ENCODE measurements around the gene CDC34. TPM values are rescaled to one million over a fixed set of nuclear protein-coding genes. Genes with fewer than 3 reads are reported as not detected.

Gene CDC34
- polyA plus RNA-seq, 1 experiment, result 34.0 TPM

- POLR2A ChIA-PET, result interaction anchor here (0.6 kb wide), 1 partner anchor 150 kb away, joined by 3 read pairs; no protein-coding TSS in a partner anchor
- Histone ChIP-seq H3K27ac (ENCODE audit: low read depth, low read length) (no peak overlapping the region), H3K4me3 (ENCODE audit: low read depth, low read length) (no peak overlapping the region), H3K9me3 (ENCODE audit: control insufficient read depth, insufficient read depth, low read length) (no peaks in the 10 kb centered on the region; the same call in 1 of the 2 replicates), H3K27me3 (ENCODE audit: control insufficient read depth, insufficient read depth, low read length) (no peaks in the 10 kb centered on the region)
- no peak for DNase-seq (ENCODE audit: low read depth, low spot score)
- no peak for TF ChIP-seq CTCF (IDR thresholded peaks at IDR 0.05; ENCODE audit: low read depth, low read length)
- CTCF ChIA-PET, result no interaction called here
Measured at GRCh38 chr19:548886-549830, 17.6 kb downstream of the CDC34 start.

GRCh38 chr19:554817-555216, 23.3 kb downstream of the CDC34 start:
- Histone ChIP-seq H3K9me3 (ENCODE audit: control insufficient read depth, insufficient read depth, low read length) (no peaks in the 10 kb centered on the region; the same call in 1 of the 2 replicates), H3K27me3 (ENCODE audit: control insufficient read depth, insufficient read depth, low read length) (no peaks in the 10 kb centered on the region), H3K27ac (ENCODE audit: low read depth, low read length) (no peak overlapping the region), H3K4me3 (ENCODE audit: low read depth, low read length) (no peak overlapping the region)
- no peak for DNase-seq (ENCODE audit: low read depth, low spot score)
- POLR2A ChIA-PET, result no interaction called here
- TF ChIP-seq CTCF (IDR thresholded peaks at IDR 0.05; ENCODE audit: low read depth, low read length), result no peak
- CTCF ChIA-PET, result interaction anchor here (1.0 kb wide), 1 partner anchor 22 kb away, joined by 3 read pairs; no protein-coding TSS in a partner anchor

GRCh38 chr19:555474-555808, 23.9 kb downstream of the CDC34 start:
- Histone ChIP-seq H3K4me3 (ENCODE audit: low read depth, low read length) (no peak overlapping the region), H3K27ac (ENCODE audit: low read depth, low read length) (no peak overlapping the region), H3K27me3 (ENCODE audit: control insufficient read depth, insufficient read depth, low read length) (no peaks in the 10 kb centered on the region), H3K9me3 (ENCODE audit: control insufficient read depth, insufficient read depth, low read length) (no peaks in the 10 kb centered on the region; the same call in 1 of the 2 replicates)
- TF ChIP-seq CTCF (IDR thresholded peaks at IDR 0.05; ENCODE audit: low read depth, low read length), result no peak
- ChIA-PET CTCF (interaction anchor here (1.0 kb wide), 1 partner anchor 23 kb away, joined by 3 read pairs; no protein-coding TSS in a partner anchor), POLR2A (interaction anchor here (1.0 kb wide), 1 partner anchor 17 kb away, joined by 5 read pairs; no protein-coding TSS in a partner anchor)
- DNase-seq (ENCODE audit: low read depth, low spot score), result no peak

- TF ChIP-seq CTCF (IDR thresholded peaks at IDR 0.05; ENCODE audit: low read depth, low read length), result no peak
- Histone ChIP-seq H3K27me3 (ENCODE audit: control insufficient read depth, insufficient read depth, low read length) (no peaks in the 10 kb centered on the region), H3K4me3 (ENCODE audit: low read depth, low read length) (no peak overlapping the region), H3K27ac (ENCODE audit: low read depth, low read length) (no peak overlapping the region), H3K9me3 (ENCODE audit: control insufficient read depth, insufficient read depth, low read length) (peaks cover 4% of the 10 kb centered on the region; the same call in 1 of the 2 replicates)
- CTCF ChIA-PET, result no interaction called here
- DNase-seq (ENCODE audit: low read depth, low spot score), result no peak
- POLR2A ChIA-PET, result interaction anchor here (0.7 kb wide), 1 partner anchor 26 kb away, joined by 4 read pairs; no protein-coding TSS in a partner anchor
Measured at GRCh38 chr19:556611-557382, 25.2 kb downstream of the CDC34 start.
